Lower lobe of right lung (tissue), 2 donors: ENCODE data around the gene TAS2R1. TPM values are rescaled to one million over a fixed set of nuclear protein-coding genes. Genes with fewer than 3 reads are reported as not detected.

ENCODE experiments used
- ATAC-seq, 2 donors: fragments of 200-7000 bp; cut with Tn5 transposase; one replicate each; pipeline ENCODE4 v1.9.1; 2020 to 2022; ENCODE audit warnings: mild to moderate bottlenecking in 2 of 2, moderate library complexity in 2 of 2
- DNase-seq: peaks from one replicate; pipeline ENCODE4 v3.0.0-alpha.2; 2020
- H3K27ac ChIP-seq: fragments of 200-600 bp; one replicate; pipeline ENCODE4 v1.8.0; 2022
- H3K27me3 ChIP-seq: fragments of 200-600 bp; one replicate; pipeline ENCODE4 v1.8.0; 2022; ENCODE audit warnings: low read depth
- H3K36me3 ChIP-seq: fragments of 200-600 bp; one replicate; pipeline ENCODE4 v1.8.0; 2022; ENCODE audit warnings: mild to moderate bottlenecking
- H3K4me1 ChIP-seq: fragments of 200-600 bp; one replicate; pipeline ENCODE4 v1.8.0; 2022
- H3K4me3 ChIP-seq: fragments of 200-600 bp; one replicate; pipeline ENCODE4 v1.8.0; 2022; ENCODE audit warnings: mild to moderate bottlenecking
- H3K9me3 ChIP-seq: fragments of 200-600 bp; one replicate; pipeline ENCODE4 v1.8.0; 2022
- CTCF ChIP-seq: fragments of 200-600 bp; IDR thresholded peaks from one replicate; pipeline ENCODE4 v1.8.0; 2022; ENCODE audit warnings: antibody characterized with exemption, mild to moderate bottlenecking
- intact Hi-C: fragments of 100-400 bp; cut with DNase I; formaldehyde crosslinking; loops from one replicate; pipeline ENCODE4 v1.11.0; 2022
- total RNA-seq: library from RNA; stranded (reverse); fragmentation: NEBNext Ultra II Directional; extraction: Animal tissue kit (Norgen Biotek cat#: 25700); gene quantifications from one replicate; pipeline ENCODE4 v1.2.1, GENCODE V29; 2021
- donor health status: DM: no; HTN: yes; CAD: no; lungs with severe emphysema.

TAS2R1 gene
- total RNA-seq, 1 donor from 2014 or later, result not detected

- no peaks in the 10 kb centered on the region for H3K27me3 ChIP-seq
- no peak overlapping the region for H3K4me3 ChIP-seq
- DNase-seq (no peak), ATAC-seq (peak; percentile 79 to 95)
- H3K36me3 ChIP-seq, result no peaks in the 10 kb centered on the region
- intact Hi-C loops, result no loop called here
- H3K27ac ChIP-seq, result no peak overlapping the region
- TF ChIP-seq CTCF, result no peak
- H3K4me1 ChIP-seq, result no peaks in the 10 kb centered on the region
- H3K9me3 ChIP-seq, result no peaks in the 10 kb centered on the region
Measured at GRCh38 chr5:9587135-9587534, 43.0 kb downstream of the TAS2R1 start.

GRCh38 chr5:9582406-9582805, 47.7 kb downstream of the TAS2R1 start:
- no peaks in the 10 kb centered on the region for H3K4me1 ChIP-seq
- H3K27ac ChIP-seq, result no peak overlapping the region
- no peak overlapping the region for H3K4me3 ChIP-seq
- H3K9me3 ChIP-seq, result no peaks in the 10 kb centered on the region
- ATAC-seq (no peak), DNase-seq (no peak)
- no peaks in the 10 kb centered on the region for H3K27me3 ChIP-seq
- TF ChIP-seq CTCF, result no peak
- intact Hi-C loops, result no loop called here
- H3K36me3 ChIP-seq, result no peaks in the 10 kb centered on the region

Other genes starting within 250 kb of the TAS2R1 start
- 29.3 TPM for gene SEMA5A, start 84.3 kb downstream of the TAS2R1 start, total RNA-seq